Panc1 (cell line): Measurements from ENCODE around the gene ABCC4.

ENCODE experiments used
- CTCF ChIP-seq: fragments of 450-650 bp; IDR thresholded peaks from 2 replicates; pipeline ENCODE4 v1.5.1; 2017; ENCODE audit warnings: mild to moderate bottlenecking
- POLR2AphosphoS5 ChIP-seq: IDR thresholded peaks from 2 replicates; pipeline ENCODE4 v1.6.1; 2012; ENCODE audit warnings: mild to moderate bottlenecking, low read depth, low read length, moderate library complexity
- REST ChIP-seq, 2 experiments: IDR thresholded peaks; 2 replicates each; pipeline ENCODE4 v1.6.1; 2011 to 2012; ENCODE audit warnings: low read depth in 2 of 2, control low read depth in 1 of 2, low read length in 1 of 2, mild to moderate bottlenecking in 1 of 2, moderate library complexity in 1 of 2; ENCODE audit not compliant: insufficient read depth in 1 of 2
- SIN3A ChIP-seq: IDR thresholded peaks from 2 replicates; pipeline ENCODE4 v1.6.1; 2012; ENCODE audit warnings: low read depth, mild to moderate bottlenecking, low read length, moderate library complexity, borderline replicate concordance; ENCODE audit not compliant: insufficient read depth
- TCF7L2 ChIP-seq: IDR thresholded peaks from 2 replicates; pipeline ENCODE4 v1.6.1; 2011; ENCODE audit warnings: mild to moderate bottlenecking, low read depth, low read length, inconsistent platforms

- TF ChIP-seq POLR2AphosphoS5 (no peak), CTCF (no peak), REST (IDR thresholded peaks at IDR 0.05; ENCODE audit: insufficient read depth in 1 of 2, low read depth in 2 of 2, low read length in 1 of 2) (no peak), TCF7L2 (no peak), SIN3A (no peak)
Observed at GRCh38 chr13:95019886-95020285, 281.4 kb downstream of the ABCC4 start.
